IPS DF 19.7 (cell line): ENCODE data around the gene HIGD2A.
"Not testable (repeated sequence)": the region's sequence is repeated elsewhere in the genome, so short reads cannot be mapped to it uniquely, and the experiment has no call there.

Experiments used
- DNase-seq: peaks from one replicate; pipeline ENCODE4 v3.0.0-alpha.2; 2013; ENCODE audit warnings: low read depth, low spot score

The HIGD2A gene

DNA sequence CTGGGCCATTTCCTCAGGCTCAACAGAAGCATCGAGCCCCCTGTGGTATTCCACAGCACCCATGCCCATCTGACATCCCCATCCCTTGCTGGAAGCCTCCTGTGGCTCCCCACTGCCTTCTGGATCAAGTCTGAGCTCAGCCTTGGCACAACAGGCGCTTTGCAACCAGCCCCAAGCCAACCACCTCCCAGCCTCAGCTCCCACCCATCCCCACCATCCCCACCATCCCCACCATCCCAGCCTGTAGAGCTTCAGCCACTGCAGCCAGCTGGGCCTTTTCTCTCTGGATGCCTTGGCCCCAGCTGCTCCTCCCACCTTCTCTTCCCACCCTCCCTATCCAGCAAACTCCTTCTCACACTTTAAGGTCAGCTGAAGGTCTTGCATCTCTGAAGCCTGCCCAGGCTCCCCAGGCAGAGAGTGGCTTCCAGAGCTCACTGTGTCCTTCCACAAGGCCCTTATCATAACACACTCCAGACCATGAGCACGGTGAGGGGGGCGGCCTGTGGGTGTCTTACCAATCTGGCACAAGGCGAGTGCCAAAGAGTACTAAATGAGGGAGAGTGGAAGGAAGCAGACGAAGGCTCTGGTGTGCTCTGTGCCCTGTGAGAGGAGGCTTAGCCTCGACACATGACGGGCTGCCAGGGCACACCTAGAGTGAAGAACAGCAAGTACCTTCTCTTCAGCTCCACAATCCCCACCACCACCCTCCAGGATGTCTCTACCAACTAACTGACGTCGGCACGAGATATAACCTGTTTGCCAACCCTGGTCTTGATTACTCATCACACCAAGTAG, 6.5 kb downstream of the HIGD2A start:
- no peak for DNase-seq

DNA sequence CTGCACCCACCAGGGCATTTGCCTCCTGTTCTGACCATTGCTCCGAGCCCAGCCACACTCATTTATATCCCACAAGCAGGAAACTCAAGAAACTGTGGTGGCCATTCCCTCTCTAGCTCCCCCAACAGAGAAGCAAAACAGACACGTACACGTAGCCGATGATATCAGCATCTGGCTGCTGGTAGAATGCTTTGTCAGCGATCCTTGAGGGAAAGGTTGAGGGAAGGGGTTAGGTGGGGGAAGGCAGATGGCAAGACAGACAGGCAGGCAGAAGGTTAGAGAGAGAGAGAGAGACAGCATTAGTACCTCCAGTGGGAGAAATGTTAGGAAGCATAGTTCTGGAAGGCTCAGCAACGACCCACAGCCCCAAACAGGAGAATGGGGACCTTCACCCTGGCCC, 7.8 kb downstream of the HIGD2A start:
- DNase-seq = no peak

DNA sequence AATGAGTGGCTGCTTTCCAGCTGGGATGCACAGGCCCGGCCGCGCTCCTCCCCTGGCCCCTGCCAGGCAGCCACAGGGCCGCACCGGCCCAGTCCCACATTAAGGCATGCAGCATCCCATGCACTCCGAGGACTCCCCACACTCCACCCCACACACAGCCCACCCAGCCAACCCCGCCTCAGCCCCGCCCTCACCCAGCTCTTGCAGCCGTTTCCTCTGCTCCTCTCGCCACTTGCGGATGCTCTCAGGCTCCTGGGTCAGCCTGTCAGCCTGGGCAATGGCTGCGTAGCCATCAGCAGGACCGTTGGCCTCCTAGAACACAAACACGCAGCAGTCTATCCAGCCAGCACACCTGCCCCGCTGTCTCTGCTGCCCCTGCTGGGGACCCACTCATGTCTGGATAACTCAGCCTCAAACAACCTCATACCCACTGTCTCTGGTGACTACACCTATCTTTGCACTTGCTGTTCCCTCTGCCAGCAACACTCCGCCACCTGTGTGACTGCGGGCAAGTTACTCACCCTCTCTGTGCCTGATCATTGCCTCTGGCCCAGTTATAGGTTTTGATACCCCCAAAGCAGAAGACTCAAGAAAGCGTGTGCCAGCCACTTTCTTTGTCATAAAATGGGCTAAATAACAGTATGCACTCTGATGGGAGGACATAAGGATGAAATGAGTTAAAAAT, 9.3 kb downstream of the HIGD2A start:
- no peak for DNase-seq

DNA sequence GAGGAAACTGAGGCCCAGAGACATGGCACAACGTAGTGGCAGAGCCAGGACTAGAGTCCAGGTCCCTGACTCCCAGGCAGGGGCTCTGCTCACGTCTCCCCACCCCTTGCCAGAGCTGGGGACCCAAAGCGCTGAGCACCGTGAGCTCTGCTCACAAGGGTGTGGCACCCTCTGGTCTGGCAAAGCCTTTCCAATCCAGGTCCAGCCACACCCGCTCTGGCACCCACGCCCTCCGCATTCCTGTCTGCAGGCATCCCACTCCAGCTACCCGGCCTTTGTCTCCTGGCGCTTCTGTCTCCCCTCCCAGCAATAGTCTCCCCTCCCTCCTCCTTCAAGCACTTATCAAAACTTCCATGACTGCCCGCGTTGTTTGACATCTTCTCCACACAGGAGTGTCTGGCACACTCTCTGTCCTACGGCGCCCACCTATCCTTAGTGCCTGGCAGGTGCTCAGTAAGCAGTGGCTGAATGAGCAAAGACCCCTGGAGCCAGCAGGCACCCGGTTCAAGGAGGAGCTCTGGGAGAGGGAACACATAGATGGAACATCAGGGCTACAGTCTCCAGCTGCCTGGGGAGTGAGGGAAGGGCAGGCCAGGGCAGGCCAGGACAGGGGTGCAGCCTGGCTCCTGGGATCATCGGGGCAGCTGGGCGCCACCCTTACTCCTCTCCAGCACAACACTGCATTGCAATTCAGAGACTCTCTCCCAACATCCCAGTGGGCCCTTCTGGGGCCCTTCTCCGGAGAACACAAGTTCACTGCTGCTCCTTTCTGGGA, 12.0 kb downstream of the HIGD2A start:
- DNase-seq = no peak

DNA sequence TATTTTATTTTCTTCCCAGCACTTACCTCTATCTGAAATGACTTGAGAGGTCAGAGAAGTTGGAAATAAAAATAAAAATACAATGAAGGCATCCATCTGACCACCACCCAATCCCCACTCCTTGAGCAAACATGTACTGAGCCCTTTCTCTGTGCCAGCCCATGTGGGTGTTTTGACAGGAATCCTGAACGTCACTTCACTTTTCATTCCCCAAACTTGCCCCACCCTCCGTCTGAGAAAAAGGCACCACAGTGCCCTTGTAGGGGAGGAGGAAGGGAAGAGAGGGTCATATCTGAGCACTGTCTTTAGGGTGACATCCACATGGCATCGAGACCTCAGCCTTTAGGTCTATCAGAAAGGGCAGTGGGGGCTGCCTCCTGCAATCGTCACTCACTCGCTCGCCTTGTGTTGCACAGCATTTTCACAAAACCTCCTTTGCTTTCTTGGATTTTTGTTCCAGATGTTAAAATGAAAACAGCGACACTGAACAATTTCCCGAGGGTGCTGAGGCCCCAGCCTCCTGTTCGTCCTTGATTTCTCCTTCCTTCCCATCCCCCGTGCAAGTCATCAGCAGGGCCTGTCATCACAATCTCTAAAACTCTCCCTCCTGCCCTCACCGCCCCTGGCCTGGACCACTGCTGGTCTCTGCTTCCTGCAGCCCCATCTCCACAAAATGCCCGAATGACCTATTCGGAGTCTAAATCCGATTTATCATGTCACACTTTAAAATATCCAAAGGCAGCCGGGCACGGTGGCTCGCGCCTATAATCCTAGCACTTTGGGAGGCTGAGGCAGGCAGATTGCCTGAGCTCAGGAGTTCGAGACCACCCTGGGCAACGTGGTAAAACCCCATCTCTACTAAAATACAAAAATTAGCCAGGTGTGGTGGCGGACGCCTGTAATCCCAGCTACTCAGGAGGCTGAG, 13.0 kb downstream of the HIGD2A start:
- no peak for DNase-seq

DNA sequence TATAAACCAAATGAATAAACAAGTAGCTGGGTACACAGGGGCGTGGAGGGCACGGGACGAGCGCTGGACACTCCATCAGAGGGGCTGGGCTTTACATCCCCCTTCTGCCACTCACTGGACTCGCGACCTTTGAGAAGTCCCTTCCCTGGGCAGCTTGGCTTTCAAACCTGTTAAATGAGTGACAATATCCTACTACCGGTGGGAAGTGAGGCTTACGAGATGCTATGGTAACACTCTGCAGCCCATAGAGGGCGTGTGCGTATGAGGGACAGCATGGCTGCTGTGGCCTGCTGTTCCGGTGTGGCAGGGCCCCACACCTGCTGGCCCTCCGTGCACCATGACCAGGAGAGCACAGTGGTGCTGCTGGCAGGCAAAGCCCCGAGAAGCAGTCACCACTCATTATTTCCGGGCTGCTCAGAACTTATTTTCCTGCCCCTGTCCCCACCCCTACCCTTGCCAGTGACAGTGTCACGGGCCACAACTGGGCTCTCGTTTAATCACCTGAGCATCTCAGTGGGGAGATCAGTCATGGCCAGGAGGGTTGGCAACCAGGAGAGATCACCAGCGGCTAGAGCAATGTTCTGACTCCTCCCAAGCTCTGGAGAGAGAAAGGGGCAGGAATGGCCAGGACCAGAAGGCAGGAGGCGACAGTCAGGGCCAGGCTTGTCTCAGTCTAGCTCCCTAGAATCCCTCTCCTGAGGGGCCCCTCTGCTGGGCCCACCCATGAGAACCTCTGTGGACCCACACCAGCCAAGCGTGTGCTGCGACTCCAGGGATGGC, 17.3 kb downstream of the HIGD2A start:
- DNase-seq = peak; percentile 30

DNA sequence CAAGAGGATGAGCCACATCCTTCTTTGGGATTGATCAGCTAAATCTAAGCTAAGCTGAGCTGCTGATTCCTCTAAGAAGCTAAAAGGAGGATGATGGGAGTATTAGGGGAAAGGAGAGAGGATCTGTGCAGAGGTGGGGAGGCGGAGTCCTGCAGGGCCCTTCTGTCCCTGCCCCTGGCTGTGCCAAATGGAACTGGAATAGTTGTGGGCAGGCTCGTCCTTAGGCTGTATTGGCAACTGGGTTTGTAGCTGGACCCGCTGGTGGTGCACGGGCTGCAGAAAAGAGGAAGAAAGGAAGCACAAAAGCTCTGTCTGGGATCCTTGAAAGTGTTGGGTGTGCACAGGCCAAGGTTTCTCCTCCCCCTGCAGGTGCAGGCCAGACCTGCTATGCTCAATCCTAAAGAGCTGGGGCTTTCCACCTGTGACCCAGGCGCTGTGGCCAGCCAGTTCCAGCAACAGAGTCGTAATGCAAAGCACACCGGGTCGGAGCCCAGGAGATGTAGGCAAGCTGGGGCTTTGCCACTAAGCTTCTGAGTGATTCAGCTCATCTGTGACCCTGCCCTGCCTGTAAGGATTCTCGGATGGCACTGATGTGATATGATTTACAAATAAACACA, 18.0 kb downstream of the HIGD2A start:
- DNase-seq = no peak

DNA sequence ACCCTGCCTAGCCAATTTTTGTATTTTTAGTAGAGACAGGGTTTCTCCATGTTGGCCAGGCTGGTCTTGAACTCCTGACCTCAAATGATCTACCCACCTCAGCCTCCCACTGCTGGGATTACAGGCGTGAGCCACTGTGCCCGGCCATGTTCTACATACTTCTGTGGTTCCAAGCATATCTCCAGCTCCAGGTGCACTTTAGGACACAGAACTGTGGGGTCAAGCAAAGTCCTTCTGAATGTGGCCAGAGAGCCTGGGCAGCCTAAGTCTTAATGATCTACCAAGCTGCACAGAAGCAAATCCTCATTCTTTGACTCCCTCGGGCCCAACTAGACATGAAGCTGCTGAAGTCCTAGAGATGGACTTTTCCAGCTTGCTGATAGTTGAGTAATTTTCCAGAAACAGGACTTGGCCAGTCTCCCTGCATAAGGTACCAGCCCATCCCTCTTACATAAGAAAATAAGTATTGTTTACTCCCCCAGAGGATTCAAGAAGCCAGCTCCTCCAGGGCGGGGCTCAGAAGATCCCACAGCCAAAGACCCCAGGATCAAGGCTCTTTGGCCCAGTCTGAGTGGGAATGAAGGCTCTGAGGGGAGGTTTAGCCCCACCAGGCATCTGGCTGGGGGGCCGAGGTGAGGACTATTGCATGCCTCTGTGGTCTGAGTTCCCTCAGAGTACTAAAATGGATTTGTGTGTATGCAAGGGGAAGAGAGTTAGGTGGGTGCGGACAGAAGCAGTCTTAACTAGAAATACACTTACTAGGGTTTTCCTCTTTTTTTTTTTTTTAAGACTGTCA, 19.1 kb downstream of the HIGD2A start:
- DNase-seq = no peak

DNA sequence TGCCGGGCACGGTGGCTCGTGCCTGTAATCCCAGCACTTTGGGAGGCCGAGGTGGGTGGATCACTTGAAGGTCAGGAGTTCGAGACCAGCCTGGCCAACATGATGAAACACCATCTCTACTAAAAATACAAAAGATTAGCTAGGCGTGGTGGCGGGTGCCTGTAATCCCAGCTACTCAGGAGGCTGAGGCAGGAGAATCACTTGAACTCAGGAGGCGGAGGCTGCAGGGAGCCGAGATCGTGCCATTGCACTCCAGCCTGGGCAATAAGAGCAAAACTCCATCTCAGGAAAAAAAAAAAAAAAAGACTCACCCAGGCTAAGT, 19.7 kb downstream of the HIGD2A start:
- DNase-seq = not testable (repeated sequence)

DNA sequence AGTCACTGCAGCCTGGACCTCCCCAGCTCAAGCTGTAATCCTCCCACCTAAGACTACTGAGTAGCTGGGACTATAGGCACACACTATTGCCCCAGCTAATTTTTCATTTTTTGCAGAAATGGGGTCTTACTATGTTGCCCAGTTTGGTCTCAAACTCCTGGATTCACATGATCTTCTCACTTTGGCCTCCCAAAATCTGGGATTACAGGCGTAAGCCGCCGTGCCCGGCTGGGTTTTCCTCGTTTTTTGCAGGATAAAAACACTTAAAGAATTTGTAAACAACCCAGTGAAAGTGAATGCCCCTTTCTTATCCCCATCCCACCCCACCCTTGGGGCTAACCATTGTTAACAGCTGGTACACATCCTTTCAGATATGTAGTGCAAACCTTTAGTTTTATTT, 20.0 kb downstream of the HIGD2A start:
- DNase-seq = no peak

DNA sequence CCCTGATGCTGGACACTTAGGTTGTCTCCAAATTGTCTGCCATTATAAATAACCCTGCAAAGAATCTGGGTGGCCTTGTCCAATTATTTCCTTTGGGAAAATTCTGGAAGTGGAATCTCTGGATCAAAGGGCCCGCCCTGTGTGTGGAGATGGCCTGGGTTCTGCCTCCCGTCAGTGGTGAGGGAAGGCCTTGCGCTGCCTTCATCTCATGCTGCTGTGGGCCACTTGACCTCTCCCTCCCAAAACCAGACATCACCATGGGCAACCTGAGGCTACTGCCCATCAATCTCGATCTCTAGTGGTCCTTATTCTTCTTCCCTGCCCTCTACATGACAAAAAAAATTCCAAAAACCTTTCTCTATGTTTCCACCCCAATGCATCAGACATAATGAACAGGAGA, 21.2 kb downstream of the HIGD2A start:
- no peak for DNase-seq

DNA sequence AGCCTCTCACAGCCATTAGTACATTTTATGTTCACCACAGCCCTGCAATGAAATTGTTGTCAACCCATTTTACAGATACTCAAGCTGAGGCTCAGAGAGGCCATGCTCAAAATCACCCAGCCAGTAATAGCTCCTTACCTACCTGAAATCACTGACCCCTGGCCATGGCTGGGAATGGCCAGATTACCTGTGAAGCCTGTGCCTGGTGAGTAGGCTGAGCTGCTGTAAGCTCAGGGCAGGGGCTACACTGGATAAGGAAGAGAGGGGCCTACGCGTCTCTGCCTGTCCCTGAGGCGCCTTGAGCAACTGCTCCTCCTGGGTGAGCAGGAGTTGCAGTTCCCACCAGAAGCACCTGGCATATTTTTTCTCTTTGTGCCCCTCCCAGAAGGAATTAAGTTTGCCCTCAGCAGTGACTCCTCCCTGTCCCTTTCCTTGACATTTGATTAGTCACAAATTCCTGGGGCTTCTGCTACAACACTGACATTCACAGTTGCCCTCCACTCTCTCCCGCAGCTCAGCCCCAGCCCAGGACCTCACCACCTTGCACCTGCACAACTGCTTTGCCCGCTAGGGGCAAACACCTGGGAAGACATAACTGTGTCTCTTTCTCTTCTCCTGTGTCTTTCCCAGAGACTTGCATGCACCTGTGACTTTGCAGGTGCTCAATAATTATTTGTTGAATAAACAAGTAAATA, 22.1 kb downstream of the HIGD2A start:
- no peak for DNase-seq

DNA sequence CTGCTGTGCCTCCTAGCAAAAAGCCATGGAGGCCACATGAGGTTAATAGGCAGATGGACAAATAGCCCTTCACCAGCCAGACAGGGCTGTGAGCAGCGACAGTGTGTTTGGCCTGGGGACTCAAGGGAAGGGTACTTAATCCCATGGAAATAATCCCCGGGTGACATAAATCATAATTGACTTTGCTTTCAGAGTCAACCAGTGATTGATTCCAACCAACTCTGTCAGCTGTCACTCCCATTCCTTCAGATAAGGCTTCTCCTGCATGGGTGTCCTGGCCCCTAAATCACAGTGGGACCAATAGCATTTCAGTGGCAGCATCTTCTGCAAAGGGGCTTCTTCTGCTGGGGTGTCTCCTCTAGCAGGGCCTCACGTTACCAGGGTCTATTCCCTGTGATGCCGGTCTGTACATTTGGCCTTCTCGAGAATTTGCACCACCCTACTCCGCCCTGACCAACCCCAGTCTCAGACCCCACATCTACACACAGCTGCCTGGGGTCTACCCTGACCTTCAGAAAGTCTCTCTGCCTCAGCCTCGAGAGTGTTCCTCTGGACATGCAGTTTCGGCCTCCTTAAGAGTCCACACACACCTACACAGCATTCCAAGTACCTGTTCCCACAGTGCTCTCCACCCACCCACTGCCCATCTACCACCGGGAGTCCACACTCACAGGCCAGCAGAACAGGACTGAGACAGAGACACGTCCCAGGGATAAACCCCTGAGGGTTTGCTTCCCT, 24.1 kb downstream of the HIGD2A start:
- DNase-seq = no peak

DNA sequence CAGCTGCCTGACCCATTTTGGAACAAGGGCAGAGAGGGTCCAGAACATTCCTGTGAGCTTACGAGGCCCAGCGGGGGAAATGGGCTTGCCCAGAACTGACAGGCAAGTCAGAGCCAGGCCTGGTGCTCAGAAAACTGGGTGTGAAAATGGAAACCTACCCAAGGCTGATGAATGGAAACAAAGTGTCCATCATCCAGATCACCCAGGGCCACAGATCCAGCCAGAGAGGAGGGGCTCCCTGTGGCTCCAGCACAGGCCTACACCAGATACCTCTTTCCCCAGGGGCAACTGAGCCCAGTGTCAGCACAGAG, 24.7 kb downstream of the HIGD2A start:
- no peak for DNase-seq

DNA sequence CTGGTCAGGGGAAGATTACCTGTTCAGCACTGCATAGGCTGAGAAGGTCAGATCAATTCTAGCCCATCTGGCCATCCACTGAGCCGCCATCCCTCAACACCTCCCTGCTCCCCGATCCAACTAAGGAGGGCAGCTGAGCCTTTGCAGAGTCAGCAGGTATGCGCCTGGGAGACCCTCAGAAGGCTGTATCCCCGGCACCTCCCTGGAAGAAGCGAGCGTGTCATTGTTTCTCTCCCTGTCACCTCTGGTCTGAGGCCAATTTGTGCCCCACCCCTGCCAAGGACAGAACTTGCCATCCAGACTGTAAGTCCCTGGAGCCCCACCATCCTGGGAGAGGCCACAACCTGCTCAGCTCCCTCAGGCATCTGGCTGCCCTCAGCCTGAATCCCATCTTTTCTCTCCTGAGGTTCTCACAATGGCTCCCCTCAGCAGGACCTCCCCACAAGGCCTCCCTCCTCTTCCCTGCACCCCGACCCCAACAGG, 25.2 kb downstream of the HIGD2A start:
- DNase-seq = no peak

DNA sequence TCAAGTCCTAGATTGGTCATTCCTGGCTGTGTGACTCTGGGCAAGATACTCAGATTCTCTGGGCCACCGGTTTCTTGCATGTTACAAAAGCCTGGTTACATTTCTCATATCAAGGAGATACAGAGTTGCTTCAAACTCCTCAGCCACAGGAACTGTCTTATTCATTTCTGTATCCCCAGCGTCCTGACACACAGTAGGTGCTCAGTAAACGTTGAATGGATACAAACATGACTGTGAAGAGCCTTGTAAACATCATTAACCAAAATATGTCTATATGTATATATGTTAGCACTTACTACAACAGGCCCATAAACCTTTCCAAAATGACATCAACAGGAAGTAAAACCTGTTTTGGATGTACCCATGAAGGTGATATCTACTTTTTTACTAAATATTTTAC, 26.2 kb downstream of the HIGD2A start:
- DNase-seq = no peak

DNA sequence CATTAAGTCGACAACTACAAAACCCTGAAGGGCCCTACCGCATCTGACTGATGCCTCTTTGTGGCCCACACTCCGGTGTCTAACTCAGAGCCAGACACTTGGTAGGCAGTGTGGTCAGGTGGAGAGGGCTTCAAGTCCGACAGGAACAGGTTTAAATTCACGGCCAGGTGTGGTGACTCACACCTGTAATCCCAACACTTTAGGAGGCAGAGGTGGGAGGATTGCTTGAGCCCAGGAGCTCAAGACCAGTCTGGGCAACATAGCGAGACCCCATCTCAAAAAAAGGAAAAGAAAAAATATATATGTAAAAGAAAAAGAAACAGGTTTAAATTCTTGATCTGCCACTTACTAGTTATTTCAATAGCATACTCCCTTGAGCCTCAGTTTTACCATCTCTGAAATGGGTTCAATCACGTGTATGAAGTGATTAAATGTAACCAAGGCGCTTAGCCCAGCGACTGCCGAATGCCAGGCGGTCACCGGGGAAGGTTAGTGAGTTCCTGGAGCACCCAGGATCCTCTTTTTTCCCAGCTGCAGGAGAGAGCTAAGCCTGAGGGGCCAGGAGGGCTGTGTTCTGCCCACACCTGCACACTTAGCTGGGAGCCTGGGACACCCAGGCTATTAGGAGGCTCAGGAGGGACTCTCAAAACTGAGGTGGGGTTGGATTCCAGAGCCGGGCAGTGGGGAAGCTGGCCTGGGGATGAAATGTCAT, 26.8 kb downstream of the HIGD2A start:
- no peak for DNase-seq
